HG03196 (cell line): ENCODE data around the gene ACADS.
"Not testable (repeated sequence)": the region's sequence is repeated elsewhere in the genome, so short reads cannot be mapped to it uniquely, and the experiment has no call there.

ENCODE experiments used
- ATAC-seq: cut with Tn5 transposase; IDR thresholded peaks from one replicate; pipeline ENCODE4 v1.9.1; 2021; ENCODE audit not compliant: unreplicated experiment

Gene ACADS

DNA sequence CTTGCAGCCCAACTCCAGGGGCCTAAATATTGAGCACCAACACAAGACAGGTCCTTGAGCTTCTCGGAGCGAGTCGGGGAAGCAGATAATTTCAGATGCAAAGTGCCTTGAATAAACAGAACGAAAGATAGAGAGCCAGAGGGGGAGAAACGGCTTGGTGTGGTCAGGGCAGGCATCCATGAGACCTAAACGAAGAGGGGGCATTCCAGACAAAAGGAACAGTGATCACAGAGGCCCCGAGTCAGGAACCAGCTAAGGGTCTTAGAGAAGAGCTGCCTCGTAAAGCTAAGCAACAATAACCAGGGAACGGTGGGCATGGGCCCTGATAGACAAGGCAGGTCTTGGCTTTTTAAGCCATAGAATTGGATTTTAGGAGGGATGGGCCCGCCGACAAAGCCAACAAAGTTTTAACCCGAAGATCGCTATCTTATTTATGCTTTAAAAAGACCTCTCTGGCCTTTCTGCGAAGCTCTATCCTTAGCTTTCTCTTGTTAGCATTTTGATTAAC lies 421 bp upstream of the ACADS start:
- ATAC-seq = peak; percentile 3

DNA sequence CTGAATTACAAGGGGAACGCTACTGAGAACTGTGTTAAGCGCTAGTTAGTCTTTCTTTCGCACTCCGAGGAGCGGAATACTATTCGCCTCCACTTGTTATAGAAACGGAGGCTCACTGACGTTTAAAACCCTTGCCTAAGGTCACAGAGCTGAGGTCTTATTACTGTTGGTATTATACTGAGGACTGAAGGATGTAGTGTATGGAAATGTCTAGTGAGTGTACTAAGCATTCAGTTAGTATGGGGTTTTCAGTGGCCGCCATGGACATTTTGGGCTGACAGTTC lies 826 bp downstream of the ACADS start:
- no peak for ATAC-seq

DNA sequence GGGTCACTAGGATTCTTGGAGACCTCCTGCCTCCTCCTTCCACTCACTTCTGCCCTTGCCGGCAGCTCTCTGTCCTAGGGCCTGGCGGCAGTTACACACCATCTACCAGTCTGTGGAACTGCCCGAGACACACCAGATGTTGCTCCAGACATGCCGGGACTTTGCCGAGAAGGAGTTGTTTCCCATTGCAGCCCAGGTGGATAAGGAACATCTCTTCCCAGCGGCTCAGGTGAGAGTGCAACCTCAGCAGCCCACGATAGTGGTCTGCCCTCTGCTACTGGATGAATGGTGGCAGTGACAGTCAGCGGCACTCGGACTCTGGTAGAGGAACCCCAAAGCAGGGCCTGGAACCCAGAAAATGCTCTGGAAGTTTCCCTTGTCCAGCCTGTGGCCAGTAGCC lies 1.3 kb downstream of the ACADS start:
- no peak for ATAC-seq

DNA sequence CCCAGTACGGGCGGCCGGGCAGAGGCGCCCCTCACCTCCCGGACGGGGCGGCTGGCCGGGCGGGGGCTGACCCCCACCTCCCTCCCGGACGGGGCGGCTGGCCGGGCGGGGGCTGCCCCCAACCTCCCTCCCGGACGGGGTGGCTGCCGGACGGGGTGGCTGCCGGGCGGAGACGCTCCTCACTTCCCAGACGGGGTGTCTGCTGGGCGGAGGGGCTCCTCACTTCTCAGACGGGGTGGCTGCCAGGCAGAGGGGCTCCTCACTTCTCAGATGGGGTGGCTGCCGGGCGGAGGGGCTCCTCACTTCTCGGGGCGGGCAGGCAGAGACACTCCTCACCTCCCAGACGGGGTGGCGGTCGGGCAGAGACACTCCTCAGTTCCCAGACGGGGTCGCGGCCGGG lies 6.6 kb downstream of the ACADS start:
- ATAC-seq = not testable (repeated sequence)

DNA sequence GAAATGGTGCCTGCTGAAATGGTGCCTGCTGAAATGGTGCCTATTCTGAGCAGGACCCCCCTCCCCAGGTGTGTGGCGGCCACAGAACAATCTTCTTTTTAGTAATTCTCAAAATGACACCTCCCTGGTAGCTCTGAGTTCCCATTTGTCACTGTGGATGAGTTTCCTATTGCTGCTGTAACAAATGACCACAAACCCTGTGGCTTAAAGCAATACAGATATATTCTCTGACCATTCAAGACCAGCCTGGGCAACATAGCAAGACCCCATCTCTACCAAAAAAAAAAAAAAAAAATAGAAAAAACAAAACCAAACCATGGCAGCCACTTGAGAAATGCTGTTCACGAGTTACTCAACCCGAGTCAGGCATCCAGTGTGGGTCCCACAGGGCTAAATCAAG lies 7.9 kb downstream of the ACADS start:
- ATAC-seq = no peak

DNA sequence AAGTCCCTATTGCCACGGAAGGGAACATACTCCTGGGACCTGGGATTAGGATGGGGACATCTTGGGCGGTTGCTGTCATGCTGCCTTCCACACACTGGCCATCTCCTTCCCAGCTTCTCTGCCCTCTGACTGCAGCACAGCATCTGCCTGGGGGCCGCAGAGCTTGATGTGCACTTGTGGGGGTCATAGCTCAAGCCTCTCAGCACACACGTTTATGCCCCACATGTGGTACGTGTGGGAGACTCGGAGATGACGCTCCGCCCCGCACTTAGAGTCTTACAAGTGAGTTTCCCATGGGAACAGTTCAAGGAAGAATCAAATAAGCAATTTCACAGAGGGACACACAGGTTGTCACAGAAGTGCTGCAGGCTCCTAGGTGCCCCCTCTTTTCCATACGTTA lies 8.6 kb downstream of the ACADS start:
- no peak for ATAC-seq

DNA sequence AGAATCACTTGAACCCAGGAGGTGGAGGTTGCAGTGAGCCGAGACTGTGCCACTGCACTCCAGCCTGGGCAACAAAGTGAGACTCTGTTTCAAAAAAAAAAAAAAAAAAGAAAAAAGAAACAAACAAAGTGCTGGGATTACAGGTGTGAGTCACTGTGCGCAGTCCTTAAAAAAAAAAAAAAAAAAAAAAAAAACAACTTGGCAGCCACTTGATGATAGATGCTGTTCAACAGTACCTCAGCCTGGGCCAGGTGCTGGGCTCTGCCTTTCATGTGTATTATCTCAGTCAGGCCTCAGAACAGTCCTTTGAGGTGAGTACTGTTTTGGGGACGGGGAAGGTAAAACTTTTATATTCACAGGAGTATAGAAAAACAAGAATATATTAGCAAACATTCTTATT lies 9.6 kb downstream of the ACADS start:
- no peak for ATAC-seq

DNA sequence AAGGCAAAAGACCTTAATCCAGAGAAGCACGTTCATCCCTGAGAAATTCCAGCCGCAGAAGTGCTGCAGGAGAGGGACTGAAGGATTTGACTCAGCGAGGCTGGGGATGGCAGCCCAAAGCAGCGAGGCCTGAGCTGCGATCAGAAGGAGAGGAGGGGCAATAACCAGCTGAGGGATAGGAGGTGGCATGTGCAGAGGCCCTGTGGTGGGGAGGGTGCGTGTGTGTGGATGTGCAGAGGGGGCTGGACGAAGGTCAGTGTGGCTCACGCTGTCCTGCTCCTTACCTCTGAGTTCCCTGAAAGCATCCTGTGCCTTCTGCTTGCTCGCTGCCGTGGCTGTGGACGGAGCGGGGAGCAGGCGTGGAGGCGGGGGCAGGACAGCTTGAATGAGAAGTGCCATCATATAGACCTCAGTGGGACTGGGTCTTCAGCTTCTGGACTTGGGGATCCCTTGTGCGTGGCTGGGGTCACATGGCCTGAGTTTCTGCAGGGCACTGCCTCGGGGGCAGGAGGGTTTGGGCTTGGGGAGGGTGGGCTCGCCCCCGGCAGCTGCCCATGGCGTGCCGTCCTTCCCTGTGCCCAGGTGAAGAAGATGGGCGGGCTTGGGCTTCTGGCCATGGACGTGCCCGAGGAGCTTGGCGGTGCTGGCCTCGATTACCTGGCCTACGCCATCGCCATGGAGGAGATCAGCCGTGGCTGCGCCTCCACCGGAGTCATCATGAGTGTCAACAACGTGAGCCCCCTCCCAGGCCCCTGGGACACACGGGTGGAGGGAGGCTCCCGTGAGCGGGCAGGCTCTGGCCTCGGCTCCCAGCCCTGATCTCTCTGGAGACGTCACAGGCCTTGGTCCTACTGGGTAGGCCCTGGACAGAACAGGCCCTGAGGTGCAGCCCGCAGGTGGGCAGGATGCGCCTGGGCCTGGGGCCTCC lies 11.0 kb downstream of the ACADS start:
- ATAC-seq = no peak

DNA sequence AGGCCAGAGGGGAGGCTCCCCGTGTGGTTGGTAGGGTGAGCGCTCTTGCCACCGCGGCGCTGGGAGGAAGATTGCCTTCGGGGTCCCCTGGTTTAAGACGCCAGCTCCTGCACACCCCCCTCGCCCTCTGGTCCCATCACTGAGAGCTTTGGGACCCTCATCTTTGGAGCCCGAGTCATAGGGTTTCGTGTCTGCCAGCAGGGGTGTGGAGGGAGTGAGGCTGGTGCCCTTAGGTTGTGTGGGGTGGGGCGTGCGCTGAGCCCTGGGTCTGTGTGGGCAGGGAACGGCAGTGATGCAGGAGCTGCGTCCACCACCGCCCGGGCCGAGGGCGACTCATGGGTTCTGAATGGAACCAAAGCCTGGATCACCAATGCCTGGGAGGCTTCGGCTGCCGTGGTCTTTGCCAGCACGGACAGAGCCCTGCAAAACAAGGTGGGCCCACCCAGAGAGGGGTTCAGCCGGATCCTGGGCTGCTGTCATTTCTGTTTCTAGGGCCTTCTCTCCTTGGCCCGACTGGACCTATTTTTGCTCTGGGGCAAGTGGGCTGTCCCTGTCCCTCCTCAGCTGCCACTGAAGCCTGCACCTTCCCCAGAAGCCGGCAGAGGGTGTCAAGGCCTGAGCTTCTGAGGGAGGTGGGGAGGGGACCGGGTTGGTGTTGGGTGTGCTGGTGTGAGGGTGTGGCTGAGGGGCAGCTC lies 12.1 kb downstream of the ACADS start:
- ATAC-seq = no peak

DNA sequence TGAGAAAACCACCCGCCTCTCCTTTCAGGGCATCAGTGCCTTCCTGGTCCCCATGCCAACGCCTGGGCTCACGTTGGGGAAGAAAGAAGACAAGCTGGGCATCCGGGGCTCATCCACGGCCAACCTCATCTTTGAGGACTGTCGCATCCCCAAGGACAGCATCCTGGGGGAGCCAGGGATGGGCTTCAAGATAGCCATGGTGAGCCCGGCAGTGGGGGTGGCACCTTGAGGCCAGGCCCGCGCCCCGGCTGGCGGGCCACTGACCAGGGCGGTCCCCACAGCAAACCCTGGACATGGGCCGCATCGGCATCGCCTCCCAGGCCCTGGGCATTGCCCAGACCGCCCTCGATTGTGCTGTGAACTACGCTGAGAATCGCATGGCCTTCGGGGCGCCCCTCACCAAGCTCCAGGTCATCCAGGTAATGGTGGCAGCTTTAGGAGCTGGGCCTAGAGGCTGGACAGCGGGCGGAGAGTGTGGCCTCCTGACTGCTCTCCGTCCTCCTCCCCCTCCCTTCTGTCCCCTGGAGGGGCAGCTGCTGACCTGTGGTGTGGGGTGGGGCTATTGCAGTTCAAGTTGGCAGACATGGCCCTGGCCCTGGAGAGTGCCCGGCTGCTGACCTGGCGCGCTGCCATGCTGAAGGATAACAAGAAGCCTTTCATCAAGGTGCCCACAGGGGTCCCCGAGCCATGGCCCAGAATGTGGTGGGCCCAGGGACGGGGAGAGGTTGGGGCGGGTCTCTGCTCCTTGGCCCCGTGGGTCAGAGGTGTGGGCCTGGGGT lies 12.8 kb downstream of the ACADS start:
- no peak for ATAC-seq

DNA sequence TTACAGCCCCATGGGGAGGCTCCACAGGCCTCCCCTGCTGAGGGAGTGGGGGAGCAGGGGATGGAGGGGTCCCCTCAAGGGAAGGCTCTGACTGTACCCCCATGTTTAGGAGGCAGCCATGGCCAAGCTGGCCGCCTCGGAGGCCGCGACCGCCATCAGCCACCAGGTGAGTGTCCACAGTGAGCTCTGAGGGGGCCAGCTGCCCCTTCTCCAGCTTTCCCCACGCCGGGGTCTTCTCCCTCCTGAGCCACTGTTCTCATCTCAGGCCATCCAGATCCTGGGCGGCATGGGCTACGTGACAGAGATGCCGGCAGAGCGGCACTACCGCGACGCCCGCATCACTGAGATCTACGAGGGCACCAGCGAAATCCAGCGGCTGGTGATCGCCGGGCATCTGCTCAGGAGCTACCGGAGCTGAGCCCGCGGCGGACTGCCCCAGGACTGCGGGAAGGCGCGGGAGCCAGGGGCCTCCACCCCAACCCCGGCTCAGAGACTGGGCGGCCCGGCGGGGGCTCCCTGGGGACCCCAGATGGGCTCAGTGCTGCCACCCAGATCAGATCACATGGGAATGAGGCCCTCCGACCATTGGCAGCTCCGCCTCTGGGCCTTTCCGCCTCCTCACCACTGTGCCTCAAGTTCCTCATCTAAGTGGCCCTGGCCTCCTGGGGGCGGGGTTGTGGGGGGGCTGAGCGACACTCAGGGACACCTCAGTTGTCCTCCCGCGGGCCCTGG lies 13.6 kb downstream of the ACADS start:
- ATAC-seq = no peak

DNA sequence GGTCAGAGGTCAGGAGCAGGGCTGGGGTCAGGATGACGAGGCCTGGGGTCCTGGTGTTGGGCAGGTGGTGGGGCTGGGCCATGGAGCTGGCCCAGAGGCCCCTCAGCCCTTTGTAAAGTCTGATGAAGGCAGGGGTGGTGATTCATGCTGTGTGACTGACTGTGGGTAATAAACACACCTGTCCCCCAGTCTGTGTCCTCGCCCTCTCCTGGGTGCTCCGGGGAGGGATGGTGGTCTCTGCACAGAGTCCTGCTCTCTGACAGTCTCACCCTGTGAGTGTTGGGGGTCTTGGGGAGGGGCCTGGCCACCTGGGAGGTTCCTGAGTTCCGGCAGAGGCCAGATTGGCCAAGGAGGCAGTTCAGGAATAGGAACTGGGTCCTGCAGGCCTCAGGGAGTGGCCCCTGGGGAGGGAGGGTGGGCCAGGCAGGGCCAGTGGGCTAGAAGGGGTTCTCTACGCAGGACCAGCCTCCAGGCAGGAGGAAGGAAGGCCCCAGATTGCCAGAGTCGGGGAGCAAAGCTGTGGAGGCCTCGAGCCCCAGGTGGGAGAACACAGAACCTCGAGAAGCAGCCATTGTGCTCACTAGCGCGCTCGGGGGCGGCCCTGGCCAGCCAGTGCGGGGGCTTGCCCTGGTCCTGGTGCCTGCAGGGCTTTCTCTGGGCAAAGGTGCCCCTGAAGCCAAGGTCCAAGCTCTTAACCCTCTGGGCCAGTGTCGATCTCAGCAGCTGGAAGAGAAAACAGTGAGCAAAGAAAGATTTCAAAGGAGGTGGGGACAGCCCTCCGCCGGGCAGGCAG lies 14.4 kb downstream of the ACADS start:
- no peak for ATAC-seq

DNA sequence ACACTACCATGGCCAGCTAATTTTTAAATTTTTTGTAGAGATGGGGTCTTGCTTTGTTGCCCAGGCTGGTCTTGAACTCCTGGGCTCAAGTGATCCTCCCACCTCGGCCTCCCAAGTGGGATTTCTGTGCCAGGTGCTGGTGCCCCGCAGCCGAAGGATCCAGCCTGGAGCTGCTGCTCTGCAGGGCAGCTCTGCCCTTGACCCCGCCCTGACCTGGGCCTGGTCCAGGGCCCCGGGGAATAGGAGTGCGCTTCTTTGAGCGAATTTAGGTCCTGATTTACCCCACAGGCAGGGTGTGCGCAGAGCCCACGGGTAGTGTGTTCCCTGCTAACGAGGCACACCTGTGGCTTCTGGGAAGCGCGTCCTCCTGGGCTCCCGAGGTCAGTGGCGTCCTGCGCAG lies 15.2 kb downstream of the ACADS start:
- no peak for ATAC-seq

DNA sequence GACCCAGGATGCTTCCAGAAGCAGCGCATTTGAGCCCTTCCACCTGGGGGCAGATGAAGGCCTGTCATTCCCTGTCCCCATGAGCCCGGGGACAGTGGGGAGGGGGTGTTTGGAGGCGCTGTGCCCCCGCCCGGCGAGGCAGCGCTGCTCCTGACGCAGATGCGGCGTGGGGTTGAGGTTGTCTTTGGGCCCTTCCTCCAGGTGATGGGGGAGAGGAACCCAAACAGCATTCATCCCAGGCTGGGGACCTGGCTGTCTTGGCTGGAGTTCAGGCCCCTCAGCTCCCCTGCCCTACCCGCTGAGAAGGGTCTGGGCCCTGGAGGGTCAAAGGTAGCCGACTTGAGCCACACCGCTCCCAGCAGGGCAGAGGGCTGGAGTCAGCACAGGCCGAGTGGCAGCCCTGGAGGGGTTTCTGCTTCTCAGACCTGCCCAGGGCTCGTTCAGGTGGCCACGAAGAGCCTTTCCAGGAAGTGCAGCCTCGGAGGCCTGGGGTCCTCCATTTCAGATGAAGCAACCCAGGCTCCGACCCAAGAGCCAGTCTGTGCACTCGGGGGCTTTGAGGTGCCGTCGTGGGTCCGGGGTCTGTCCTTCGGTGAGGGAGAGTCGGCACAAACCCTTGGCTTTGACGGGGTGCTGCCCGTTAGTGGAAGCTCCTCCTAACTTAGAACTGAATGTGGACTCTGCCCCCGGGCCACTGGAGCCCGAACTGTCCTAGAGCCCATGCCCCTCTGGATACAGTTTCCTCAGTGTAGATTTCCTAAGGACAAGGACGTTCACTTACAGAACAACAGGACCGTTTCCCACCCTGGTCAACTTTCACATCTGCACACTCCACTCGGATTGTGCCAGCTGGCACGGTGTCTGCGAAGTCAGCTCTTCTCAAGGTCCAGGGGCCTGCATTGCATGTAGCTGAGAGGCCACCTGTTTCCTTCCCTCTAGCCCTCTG lies 16.1 kb downstream of the ACADS start:
- no peak for ATAC-seq

DNA sequence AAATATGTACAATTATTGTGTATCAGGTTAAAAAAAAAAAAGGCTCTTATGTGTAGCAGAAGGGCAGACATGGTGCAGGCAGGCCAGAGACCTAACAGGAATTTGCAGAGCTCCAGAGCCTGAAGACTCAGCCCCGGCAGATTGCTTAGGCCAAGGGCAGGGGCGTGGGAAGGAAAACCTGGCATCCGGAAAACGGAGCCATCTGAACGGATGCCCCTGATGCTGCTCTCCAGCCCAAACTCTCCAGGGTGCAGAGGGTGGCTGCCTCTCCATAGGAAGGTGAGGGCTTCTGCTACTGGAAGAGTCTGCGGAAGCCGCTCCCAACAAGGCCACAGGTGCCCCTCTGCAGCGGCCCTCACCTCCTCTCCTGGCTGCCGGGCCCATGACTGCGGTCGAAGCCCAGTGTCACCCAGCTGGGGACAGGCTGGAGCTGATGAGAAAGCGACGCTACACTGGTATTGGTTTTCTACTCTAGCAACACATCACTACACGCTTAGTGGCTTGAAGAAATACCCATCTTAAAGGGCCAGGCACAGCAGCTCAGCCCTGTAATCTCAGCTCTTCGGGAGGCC lies 19.4 kb downstream of the ACADS start:
- ATAC-seq = no peak

DNA sequence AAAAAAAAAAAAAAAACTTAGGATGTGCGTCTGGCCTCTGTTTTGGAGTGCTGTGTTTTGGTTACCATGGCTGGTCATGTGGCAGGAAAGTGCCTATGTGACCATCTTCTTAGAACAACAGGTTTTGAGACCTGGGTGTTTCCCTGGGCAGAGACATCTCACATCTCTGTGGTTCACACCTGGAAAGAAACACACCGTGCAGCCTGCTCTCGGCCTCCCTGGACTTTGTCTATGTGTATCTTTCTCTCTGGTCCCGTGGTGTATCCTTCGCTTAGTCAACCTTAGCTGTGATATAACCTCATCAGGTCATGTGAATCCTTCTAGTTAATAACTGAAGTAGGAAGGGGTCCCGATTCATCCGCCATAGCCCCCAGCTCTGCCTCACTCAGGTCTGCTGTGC lies 22.6 kb downstream of the ACADS start:
- no peak for ATAC-seq

DNA sequence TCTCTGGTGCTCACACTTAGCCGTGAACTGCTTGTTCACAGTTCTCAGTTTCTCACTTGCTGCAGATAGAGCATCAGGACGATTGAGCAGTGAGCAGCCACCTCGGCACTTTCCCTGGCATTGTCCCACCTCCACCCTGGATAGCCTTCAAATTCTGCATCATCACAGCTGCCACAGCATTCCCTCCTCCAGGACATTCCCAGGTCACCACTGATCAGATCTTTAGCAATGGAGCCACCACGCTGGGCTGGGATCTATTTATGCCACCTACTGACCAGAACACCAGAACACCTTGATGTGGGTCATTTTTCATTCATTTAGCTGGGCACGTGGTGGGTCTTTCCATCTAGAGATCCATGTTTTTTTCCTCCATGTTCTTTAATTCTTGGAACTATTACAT lies 23.6 kb downstream of the ACADS start:
- ATAC-seq = no peak

DNA sequence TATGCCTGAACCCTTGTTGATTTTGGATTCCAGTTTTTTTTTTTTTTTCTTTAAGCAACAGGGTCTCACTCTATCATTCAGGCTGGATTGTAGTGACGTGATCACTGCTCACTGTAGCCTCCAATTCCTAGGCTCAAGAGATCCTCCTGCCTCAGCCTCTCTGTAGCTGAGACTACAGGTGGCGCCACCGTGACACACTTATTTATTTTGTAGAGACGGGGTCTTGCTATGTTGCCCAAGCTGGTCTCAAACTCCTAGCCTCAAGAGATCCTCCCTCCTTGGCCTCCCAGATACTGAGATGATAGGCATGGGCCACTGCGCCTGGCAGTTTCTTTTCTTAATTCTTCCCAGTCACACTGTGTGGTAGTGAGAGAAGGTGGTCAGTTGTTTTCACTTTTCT lies 25.2 kb downstream of the ACADS start:
- ATAC-seq = no peak

DNA sequence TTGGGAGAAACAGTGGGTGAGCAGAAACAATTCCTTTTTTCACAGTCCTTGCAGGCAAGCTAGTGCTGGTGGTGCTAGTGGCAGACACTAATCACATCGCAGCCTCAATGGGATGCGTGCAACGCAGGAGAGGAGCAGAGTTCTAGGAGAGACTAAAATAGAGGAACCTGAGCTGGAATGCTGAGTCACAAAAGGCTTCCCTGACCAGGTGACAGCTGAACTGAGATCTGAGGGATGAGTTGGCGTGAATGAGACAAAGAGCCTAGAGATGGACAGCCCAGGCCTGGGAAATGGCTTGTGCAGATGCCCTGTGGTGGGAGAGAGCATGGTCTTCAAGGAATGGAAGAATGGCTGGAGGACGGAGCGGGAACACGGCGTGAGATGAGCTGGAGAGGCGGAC lies 25.8 kb downstream of the ACADS start:
- ATAC-seq = no peak
